HFF-Myc (cell line): ENCODE results near the gene BCDIN3D.

ENCODE experiments used
- DNase-seq: peaks from one replicate; pipeline ENCODE4 v3.0.0-alpha.2; 2011; ENCODE audit warnings: low read depth; ENCODE audit errors: extremely low read depth
- H3K4me3 ChIP-seq: replicated peaks from 2 replicates; pipeline ENCODE4 v1.5.1; 2011; ENCODE audit warnings: low read depth, mild to moderate bottlenecking, control low read depth, low read length
- TF ChIP-seq, protein P1 (sequence below): IDR thresholded peaks from 2 replicates; pipeline ENCODE4 v1.5.1; 2012; ENCODE audit warnings: mild to moderate bottlenecking, low read depth, low read length, control low read depth; ENCODE audit errors: missing control alignments

Gene BCDIN3D

GRCh38 chr12:49809906-49810389, 33.0 kb downstream of the BCDIN3D start:
- no peak for DNase-seq
- TF ChIP-seq, protein P1, sequence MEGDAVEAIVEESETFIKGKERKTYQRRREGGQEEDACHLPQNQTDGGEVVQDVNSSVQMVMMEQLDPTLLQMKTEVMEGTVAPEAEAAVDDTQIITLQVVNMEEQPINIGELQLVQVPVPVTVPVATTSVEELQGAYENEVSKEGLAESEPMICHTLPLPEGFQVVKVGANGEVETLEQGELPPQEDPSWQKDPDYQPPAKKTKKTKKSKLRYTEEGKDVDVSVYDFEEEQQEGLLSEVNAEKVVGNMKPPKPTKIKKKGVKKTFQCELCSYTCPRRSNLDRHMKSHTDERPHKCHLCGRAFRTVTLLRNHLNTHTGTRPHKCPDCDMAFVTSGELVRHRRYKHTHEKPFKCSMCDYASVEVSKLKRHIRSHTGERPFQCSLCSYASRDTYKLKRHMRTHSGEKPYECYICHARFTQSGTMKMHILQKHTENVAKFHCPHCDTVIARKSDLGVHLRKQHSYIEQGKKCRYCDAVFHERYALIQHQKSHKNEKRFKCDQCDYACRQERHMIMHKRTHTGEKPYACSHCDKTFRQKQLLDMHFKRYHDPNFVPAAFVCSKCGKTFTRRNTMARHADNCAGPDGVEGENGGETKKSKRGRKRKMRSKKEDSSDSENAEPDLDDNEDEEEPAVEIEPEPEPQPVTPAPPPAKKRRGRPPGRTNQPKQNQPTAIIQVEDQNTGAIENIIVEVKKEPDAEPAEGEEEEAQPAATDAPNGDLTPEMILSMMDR: no peak
- H3K4me3 ChIP-seq: no peak overlapping the region

DNA sequence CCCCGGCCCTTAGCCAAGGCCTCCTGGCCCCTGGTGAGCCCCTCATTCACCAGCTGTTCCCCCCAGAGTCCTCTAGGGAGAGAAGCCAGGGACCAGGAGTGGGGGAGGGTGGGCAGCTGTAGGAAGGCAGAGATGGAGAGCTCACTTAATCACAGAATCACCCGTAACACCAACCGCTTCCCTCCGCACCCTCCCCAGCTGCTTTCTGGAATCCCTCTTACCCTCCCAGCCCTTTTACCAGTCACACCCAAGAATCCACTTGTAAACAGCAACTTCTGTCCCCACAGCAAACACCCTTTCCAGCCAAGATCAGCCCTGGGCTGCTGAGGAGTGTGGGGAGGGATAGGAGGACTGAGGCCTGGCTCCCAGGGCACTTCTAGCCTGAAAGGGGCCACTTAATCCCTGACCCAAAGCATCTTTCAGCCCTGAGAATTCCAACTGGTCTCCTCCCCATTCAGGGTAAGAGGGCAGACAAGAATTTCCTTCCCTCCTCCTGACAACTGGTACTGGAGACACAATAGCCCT, 33.5 kb downstream of the BCDIN3D start:
- H3K4me3 ChIP-seq: no peak overlapping the region
- DNase-seq: no peak
- TF ChIP-seq, protein P1: no peak

GRCh38 chr12:49808686-49809380, 34.1 kb downstream of the BCDIN3D start:
- DNase-seq: no peak
- TF ChIP-seq, protein P1: no peak
- H3K4me3 ChIP-seq: no peak overlapping the region

GRCh38 chr12:49807991-49808580, 34.8 kb downstream of the BCDIN3D start:
- no peak for DNase-seq
- TF ChIP-seq, protein P1: no peak
- no peak overlapping the region for H3K4me3 ChIP-seq

DNA sequence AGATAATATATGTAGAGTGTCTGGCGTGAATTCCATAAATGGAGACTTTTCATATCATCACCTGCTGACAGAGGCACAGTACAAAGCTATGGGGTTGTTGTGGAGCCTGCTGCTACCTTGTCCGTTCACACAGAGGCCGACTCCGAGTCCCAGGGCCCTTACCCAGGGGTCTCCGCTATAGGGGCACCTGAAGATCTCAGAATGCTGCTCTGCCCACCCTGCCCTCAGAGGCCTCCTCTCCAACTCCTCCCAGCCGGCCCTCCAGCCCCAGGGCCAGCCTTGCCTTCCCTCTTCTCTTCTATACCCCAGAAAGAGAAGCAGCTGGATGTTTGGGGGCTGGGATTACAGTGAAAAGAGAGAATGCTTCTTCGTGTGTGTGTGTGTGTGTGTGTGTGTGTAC, 36.0 kb downstream of the BCDIN3D start:
- no peak for DNase-seq
- no peak overlapping the region for H3K4me3 ChIP-seq
- TF ChIP-seq, protein P1: no peak

DNA sequence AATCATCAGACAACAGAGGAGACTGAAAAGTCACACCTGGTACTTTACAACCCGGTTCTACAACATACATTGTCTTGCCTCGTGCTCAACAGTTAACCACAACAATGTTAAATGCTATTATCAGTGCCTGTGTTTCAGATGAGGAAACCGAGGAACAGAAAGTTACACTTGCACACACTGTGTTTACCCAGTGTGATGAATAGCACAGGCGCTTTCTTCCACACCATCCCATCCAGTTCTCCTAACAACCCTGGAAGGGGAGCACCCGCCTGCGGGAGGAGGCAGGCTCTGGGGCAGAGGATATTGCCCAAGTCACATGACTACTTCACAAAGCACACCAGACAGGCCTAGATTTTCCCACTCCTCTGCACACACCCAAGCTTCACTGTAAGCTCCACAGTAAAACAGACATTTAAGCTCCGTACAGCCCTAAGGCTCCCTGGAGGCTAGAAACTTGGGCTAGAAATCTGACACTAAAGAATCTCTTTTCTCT, 36.5 kb downstream of the BCDIN3D start:
- DNase-seq: no peak
- no peak overlapping the region for H3K4me3 ChIP-seq
- TF ChIP-seq, protein P1: no peak
